Measurements from ENCODE around the gene KYNU. TPM values are rescaled to one million over a fixed set of nuclear protein-coding genes. Genes with fewer than 3 reads are reported as not detected.
"Not testable (repeated sequence)": the region's sequence is repeated elsewhere in the genome, so short reads cannot be mapped to it uniquely, and the experiment has no call there.

KYNU gene
- total RNA-seq, 1 experiment from 2014 or later: not detected

DNA sequence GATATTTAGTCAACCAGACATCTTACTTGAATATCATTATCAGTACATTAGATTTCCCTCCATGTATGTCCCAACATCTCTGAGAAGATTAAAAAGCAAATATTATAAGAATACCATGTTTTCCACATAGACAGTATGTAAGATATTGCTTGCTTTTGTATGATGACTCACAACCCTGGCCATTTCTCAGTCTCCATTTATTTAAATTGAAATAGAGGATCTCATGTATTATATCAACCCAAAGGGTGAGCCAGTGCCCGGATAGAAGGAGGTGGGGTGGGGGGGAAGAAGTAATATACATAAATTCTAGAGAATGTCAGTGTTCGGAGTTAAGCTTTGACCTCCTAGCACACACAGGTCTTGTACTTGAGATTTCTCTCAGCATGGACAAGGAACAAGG lies 109.6 kb downstream of the KYNU start:
- in situ Hi-C loops (cut with HindIII; ENCODE audit: low sequenced_read_pairs): no loop called here

DNA sequence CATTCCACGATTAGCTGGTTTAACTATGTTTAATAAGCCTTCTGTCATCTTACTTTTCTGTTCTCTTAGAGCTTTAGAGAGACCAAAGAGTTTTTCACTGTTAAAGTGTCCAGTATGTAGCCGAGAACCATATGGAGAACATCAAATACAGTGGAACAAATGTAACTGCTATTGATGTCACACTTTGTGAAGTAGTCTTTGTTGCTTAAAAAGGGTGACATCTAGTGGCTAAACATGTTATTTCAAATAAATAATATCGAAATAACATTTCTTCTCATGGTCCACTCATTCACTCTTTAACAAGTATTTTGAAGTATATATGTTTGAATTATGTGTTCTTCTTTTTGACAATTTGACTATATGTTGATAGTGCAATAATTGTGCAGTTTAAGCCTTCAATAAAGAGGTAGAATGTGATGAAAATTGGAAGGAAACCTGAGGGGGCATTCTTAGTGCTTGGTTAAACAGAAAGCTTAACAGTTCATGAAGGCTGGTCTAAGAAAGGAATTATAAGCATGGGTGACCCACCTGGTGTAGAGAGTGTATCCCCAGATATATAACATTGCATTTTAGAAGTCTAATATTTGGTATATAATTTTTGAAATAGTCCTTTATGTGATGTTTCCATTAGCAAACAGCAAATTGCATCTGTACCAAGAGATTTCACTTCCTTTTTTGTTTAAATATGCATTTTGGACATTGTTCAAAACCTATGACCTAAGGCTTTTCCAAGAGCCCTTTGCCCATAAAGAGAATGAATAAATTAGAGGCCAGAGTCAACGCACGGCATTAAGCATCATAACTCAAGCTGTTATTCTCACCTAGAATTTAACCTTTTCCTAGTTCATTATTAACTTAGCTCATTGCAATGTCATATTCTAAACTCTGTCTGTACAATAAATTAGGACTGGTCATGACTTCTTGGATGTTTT lies 112.1 kb downstream of the KYNU start:
- in situ Hi-C loops (cut with HindIII; ENCODE audit: low sequenced_read_pairs): no loop called here
- DNase-seq (ENCODE audit: low spot score): peak; percentile 22

More for the DNA sequence above, 109.6 kb downstream of the KYNU start:
- DNase-seq (ENCODE audit: low spot score): no peak

DNA sequence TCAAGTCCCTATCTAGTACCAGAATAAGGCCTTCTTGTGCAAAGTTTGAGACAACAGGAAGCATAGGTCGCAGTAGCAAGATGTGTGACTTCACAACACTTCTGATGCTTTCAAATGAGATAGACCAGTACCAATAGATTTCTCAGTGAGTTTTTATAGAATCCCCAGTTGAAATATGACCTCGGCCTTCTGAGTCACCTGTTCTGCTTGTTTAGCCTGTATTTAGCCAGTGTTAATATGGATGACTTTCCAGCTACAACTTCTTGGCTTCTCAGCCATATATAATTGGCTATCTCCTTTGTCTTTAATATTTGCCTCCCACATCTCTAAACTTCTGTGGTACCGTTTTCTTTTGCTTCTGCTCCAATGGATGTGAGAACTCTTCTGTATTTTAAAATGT lies 113.8 kb downstream of the KYNU start:
- DNase-seq (ENCODE audit: low spot score): no peak
- in situ Hi-C loops (cut with HindIII; ENCODE audit: low sequenced_read_pairs): no loop called here

DNA sequence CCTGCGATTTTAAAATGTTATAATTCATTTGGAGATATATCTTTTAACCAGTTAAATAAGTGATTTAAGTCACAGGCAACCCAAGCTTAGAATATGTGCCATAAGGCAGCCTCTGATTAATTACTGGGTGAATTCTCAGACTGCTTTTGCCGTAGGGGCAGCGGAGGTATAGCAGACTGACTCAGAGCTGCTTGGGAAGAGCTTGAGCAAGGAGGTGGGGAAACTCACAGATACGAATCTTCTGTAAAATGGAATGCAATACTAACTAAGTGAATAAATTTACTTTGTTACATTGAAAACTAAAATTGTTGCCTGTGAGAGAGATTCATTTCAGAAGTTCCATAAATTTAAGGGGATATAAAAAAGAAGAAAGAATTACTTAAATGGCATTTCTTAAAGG lies 115.4 kb downstream of the KYNU start:
- in situ Hi-C loops (cut with HindIII; ENCODE audit: low sequenced_read_pairs): no loop called here
- no peak for DNase-seq (ENCODE audit: low spot score)

DNA sequence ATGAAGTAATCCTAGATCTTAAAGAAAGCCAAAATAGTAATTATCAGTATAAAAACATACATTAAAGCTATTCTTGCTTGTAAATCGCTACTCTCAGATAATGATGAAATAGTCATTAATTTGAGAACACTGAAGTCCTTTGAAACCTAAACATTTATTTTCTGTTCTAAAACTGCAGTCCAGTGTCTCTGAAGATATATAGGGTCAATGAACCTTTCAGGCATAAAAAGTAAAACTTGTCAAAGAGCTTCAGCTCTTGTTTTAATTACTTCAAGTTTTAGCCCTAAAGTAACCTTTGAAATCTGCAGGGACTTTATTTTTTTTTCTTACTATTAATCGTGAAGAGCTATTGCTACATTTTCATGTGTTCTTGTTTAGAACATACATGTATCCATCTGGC lies 116.3 kb downstream of the KYNU start:
- in situ Hi-C loops (cut with HindIII; ENCODE audit: low sequenced_read_pairs): no loop called here
- no peak for DNase-seq (ENCODE audit: low spot score)

DNA sequence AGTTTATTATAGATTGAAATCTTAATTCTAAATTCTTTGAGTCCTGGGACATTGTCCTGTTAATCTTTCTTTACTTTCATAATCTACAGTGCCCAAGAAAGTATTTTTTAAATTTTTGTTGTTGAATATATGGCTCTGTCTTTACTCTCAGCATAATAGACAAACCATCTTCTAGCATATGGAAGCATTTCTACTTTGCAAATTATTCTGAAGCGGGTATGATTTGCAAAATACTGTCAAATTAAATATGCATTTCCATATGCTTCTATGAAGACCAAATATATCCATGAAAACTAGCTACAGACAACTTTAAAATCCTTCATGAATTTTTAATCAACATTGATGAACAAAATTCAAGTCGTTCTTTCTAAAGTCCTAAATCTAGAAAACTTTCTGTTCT lies 117.2 kb downstream of the KYNU start:
- in situ Hi-C loops (cut with HindIII; ENCODE audit: low sequenced_read_pairs): no loop called here
- no peak for DNase-seq (ENCODE audit: low spot score)

DNA sequence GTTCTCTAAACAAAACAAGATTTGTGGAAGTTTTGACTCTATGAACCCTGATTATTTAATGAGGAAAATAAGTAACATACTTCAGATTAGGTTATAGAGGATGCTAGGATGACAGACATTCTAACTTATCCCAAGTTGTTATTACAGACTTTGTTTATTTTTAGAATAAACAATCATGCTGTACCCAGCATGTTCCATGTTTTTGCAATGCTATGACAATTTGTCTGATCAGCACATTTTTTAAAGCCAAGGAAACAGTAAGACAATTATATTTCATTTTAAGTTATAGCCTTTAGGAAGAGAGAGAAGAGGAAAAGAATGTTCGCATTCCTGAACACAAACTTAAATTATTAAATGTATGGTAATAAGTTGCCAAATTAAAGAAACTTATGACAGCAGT lies 119.8 kb downstream of the KYNU start:
- no peak for DNase-seq (ENCODE audit: low spot score)
- in situ Hi-C loops (cut with HindIII; ENCODE audit: low sequenced_read_pairs): no loop called here

DNA sequence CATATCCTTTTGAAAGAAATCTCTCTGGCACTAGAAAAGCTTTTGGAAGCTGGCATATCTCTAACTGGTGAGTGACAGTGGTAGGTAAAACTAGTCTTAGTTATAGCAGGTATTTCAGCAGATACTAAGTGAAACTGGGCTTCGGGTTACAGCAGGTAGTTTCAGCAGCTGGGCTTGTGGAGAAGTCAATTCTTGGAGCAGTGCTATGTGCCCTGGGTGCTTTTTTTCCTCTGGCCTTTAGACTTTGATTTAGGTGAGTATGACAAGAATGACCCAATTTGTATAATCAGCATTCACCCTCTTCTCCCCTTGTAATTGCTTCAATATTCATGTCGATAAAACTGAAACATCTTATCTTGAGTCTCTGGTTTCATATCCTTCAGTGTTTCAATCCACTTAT lies 123.1 kb downstream of the KYNU start:
- no peak for DNase-seq (ENCODE audit: low spot score)
- in situ Hi-C loops (cut with HindIII; ENCODE audit: low sequenced_read_pairs): no loop called here

DNA sequence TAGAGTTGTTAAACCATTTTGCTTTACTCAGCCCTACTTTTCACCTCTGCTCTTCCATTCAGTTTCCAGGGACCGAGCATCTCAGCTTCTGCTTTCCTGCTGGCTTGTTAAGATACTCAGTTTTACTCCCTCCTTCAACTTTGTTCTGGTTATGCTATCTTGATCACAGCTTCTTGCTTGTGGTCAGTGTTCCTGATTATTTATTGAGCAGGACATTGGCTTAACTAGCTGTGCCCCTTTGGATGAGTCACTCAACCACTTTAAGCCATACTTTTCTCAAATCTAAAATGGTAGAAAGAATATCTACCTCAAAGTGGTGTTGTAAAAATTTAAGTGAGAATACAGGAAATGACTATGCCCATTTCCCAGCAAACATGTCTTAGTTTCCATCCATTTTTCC lies 124.0 kb downstream of the KYNU start:
- no peak for DNase-seq (ENCODE audit: low spot score)
- in situ Hi-C loops (cut with HindIII; ENCODE audit: low sequenced_read_pairs): no loop called here

DNA sequence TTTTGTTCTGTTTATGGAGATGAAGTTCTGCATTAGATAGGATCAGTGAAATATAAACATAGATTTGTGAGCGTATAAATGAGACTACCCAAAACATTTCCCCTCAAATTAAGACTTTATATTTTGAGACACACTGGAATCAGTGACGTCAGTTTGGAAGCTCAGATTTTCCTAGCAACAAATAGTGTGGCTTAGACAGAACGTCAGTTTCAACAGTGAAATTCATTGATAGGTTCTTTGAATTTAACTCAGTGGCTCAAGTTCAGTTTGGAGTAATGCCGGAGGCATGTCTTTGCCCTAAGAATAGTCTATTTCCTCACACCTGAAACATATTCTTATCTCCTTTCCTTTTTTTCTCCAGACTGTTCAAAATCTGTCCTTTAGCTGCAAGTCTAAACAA lies 138.2 kb downstream of the KYNU start:
- in situ Hi-C loops (cut with HindIII; ENCODE audit: low sequenced_read_pairs): no loop called here

DNA sequence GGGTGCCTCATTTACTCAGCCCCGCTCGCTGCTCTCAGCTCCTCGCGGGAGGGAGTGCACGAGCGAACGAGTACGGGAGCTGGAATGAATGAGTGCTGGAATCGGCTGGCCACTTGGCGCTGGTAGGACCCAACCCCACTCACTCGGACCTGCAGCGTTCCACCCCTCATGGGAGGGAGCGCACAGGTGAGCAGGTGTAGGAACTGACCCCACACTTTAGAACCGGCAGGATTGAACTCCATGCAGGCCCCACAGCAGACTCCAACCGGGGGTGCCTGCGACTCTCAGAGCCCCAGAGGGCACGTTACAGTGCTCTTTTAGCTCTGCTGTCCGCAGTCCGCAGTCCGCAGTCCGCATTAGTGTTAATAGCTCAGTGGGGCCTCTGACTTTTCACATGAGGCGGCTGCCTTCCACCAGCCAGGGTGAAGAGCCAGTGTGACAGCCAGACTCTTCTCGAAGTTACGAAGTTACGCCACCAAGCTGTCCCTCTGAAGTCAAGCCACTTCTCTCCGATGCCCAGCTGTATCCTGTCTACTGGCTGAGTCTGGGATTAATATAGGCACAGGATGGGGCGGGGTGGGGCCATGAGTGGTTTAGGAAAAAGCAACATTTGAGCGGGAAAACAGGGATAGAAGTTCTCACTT lies 149.1 kb downstream of the KYNU start:
- no peak for DNase-seq (ENCODE audit: low spot score)
- in situ Hi-C loops (cut with HindIII; ENCODE audit: low sequenced_read_pairs): no loop called here

More for the DNA sequence above, 138.2 kb downstream of the KYNU start:
- no peak for DNase-seq (ENCODE audit: low spot score)

DNA sequence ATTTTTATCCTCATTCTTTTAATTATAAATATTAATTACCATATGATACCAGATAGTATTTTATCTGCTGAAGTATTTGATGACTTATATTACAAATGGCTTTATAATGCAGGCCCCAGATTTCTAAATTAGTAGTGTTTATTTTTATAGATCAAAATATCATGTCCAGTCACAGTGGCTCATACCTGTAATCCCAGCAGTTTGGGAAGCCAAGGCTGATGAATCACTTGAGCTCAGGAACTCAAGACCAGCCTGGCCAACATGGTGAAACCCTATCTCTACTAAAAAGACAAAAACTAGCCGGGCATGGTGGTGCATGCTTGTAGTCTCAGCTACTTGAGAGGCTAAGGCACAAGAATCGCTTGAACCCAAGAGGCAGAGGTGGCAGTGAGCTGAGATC lies 151.7 kb downstream of the KYNU start:
- in situ Hi-C loops (cut with HindIII; ENCODE audit: low sequenced_read_pairs): no loop called here
- DNase-seq (ENCODE audit: low spot score): no peak

DNA sequence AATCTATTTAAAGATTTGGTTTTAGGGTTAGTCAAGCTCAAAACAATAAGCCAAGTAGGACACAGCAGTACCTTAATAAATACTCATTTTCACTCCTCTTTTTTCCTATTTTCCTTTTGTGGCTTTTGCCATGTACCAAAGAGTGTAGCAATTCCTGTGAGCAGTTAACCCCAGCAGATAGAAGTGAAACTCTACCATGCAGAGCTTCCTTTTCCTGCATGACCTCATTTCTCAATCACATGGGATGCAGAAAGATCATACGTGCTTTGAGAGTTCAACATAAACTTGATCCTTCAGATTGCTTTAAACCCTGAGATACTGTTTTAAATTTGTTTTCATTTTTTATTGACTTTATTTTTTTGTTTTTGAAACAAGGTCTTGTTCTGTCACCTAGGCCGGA lies 152.7 kb downstream of the KYNU start:
- in situ Hi-C loops (cut with HindIII; ENCODE audit: low sequenced_read_pairs): no loop called here

DNA sequence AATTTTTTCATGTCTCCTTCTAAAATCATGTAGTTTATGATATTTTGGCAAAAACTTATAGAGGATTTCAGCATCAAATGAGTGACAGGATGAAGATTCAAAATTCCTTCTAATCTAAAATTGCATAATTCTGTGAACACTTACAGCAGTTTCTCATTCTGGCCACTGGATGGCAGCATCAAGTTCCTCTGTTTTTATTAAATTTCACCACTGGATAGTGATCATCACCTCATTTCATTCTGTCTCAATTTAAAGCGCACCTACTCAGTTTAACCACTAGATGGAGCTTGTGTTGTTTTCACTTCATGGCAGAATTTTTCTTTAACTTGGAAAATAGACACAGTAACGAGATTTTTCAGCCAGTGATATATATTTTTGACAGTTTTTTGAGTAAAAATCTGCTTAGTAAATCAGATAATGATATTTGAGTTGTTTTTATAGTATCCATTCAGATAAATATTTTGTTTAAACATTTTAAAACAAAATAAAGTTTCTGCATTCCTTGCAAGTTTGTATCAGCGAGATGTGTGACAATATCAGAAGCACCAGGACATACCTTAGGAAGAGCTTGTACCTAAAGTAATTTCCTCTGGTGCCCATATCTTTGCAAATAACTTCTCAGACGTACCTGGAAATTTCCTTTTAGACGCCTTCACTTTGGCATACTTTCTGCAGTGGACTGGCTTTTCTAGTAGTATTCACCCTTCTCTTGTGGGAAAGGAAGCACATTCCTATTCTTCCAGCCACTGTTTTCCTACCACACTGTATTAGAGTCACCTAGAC lies 157.0 kb downstream of the KYNU start:
- peak; percentile 81 for DNase-seq (ENCODE audit: low spot score)
- in situ Hi-C loops (cut with HindIII; ENCODE audit: low sequenced_read_pairs): no loop called here

More for the DNA sequence above, 152.7 kb downstream of the KYNU start:
- DNase-seq (ENCODE audit: low spot score): no peak

DNA sequence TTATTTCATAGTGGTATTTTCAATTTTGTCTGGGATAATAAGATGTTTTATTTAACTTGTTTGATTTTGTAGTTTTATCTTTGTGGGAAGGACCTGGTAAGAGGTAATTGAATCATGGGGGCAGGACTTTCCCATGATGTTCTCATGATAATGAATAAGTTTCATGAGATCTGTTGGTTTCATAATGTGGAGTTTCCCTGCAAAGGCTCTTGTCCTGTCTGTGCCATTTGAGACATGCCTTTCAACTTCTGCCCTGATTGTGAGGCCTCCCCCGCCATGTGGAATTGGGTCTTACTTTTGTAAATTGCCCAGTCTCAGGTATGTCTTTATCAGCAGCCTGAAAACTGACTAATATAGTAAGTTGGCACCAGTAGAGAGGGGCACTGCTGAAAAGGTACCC lies 174.0 kb downstream of the KYNU start:
- in situ Hi-C loops (cut with HindIII; ENCODE audit: low sequenced_read_pairs): no loop called here
- no peak for DNase-seq (ENCODE audit: low spot score)

DNA sequence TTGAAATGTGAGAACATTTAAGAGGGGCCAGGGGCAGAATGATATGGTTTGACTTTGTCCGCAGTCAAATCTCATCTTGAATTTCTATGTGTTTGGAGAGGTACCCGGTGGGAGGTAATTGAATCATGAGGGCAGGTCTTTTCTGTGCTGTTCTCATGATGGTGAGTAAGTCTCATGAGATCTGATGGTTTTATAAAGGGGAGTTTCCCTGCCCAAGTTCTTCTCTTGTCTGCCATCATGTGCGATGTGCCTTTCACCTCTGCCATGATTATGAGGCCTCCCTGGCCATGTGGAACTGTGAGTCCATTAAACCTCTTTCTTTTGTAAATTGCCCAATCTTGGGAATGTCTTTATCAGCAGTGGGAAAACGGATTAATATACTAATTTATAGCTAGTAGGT lies 176.0 kb downstream of the KYNU start:
- in situ Hi-C loops (cut with HindIII; ENCODE audit: low sequenced_read_pairs); DNase-seq (ENCODE audit: low spot score): not testable (repeated sequence)

DNA sequence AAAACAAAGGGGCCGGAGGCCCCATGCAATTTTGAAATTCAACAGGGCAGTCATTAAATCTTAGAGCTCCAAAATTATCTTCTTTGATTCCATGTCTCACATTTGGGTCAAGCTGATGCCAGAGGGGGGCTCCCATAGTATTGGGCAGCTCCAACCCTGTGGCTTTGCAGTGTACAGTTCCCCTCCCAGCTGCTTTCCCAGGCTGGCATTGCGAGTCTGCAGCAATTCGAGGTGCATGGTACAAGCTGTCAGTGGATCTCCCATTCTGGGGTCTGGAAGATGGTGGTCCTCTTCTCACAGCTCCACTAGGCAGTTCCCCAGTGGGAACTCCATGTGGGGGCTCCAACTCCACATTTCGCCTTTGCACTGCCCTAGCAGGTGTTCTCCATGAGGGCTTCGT lies 179.1 kb downstream of the KYNU start:
- no peak for DNase-seq (ENCODE audit: low spot score)
- in situ Hi-C loops (cut with HindIII; ENCODE audit: low sequenced_read_pairs): no loop called here

DNA sequence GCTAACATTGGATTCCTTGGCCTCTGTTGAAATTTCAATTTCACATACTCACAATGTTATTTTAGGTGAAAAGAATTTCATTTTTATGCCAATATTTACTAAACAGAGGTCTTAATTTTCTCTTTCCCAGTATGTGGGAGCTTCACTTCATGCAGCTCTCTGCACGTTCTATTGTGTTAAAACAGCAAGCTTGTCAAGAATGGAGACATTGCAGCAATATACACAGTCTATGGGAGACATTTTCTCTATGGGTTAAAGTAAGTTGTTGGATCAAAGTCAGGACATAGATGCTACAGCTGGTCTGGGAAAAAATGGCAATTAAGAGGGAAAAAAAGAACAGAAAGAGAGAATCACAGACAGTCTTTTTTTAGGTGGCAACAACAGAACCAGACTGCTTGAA lies 181.4 kb downstream of the KYNU start:
- DNase-seq (ENCODE audit: low spot score): no peak
- in situ Hi-C loops (cut with HindIII; ENCODE audit: low sequenced_read_pairs): no loop called here

DNA sequence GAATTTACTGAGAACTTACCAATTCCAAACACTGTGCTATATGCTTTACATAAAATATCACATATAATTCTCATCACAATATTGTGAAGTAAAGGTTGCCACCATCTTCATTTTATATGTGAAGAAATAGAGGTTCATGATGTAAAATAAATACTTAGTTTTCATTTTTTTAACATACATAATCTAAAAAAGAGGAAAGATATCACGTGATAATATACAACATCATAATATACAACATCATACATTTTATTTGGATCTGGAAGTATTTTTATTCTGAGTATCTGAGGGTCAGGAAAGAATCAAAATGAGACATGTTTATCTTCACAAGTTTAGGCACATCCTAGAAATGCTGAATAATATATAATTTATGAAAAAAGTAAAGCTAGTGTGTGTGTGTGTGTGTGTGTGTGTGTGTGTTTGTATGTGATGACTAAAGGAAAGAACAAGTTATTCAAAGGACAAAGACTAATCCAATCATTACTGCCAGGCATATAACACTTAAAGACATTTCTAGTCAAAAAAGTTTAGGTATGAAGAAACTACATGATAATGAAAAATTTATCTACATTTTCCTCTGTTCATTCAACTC lies 186.2 kb downstream of the KYNU start:
- DNase-seq (ENCODE audit: low spot score): no peak
- in situ Hi-C loops (cut with HindIII; ENCODE audit: low sequenced_read_pairs): no loop called here

DNA sequence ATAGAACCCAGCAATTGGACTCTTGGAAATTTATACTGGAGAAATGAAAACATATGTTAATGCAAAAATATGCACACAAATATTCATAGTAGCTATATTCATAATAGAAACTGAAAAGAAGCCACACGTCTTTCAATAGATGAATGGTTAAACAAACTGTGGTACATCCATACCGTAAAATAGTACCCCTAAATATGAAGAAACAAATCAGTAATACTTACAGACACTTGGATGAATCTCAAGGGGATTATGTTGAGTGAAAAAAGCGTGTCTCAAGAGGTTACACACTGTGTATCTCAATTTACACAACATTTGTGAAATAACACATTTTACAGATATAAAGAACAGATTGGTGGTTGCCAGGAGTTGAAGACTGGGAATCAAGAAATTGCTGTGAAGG lies 190.6 kb downstream of the KYNU start:
- in situ Hi-C loops (cut with HindIII; ENCODE audit: low sequenced_read_pairs): no loop called here
- no peak for DNase-seq (ENCODE audit: low spot score)

All from G401 (cell line).